HEK293 (cell line): ENCODE results near the gene TRMT13.
A peak's percentile ranks its signal among the peaks of the same experiment; 100 is the strongest.

Experiments
- CTCF ChIA-PET: fragments of 350-600 bp; formaldehyde crosslinking; extraction: SDS; loops from one replicate; lab custom pipeline; 2021; ENCODE audit warnings: antibody characterized with exemption; lab: Yijun Ruan, JAX
- POLR2A ChIA-PET: fragments of 300-600 bp; formaldehyde crosslinking; extraction: SDS; loops from one replicate; lab custom pipeline; 2020; ENCODE audit warnings: antibody characterized with exemption, inconsistent platforms; lab: Yijun Ruan, JAX
- H3K27ac ChIP-seq: fragments of 200-500 bp; sonication (Bioruptor generic); 2 replicates; pipeline ENCODE4 v1.5.1; 2014; ENCODE audit warnings: low read depth, low read length, control low read depth, inconsistent platforms; ENCODE audit errors: extremely low read depth
- H3K36me3 ChIP-seq, 2 experiments: fragments of 200-500 bp in 1 of 2; sonication (Bioruptor generic) in 1 of 2; 1 replicate in 1 of 2; 2 replicates in 1 of 2; pipeline ENCODE4 v1.5.1; 2014 to 2017; ENCODE audit warnings: inconsistent platforms in 2 of 2, low read length in 2 of 2; ENCODE audit not compliant: control insufficient read depth in 2 of 2, insufficient read depth in 1 of 2
- H3K4me1 ChIP-seq: fragments of 200-500 bp; sonication (Bioruptor generic); 2 replicates; pipeline ENCODE4 v1.5.1; 2014; ENCODE audit warnings: mild to moderate bottlenecking, low read length, inconsistent platforms; ENCODE audit not compliant: control insufficient read depth, insufficient read depth
- H3K4me3 ChIP-seq: 2 replicates; pipeline ENCODE4 v1.5.1; 2011; ENCODE audit warnings: low read depth, mild to moderate bottlenecking, control low read depth, low read length, moderate library complexity
- H3K9me3 ChIP-seq: fragments of 200-500 bp; sonication (Bioruptor generic); 2 replicates; pipeline ENCODE4 v1.5.1; 2014; ENCODE audit warnings: low read depth, low read length, inconsistent platforms; ENCODE audit not compliant: control insufficient read depth, insufficient read depth
- GLI4 ChIP-seq: fragments of 450-650 bp; formaldehyde crosslinking; IDR thresholded peaks from 2 replicates; pipeline ENCODE4 v1.5.1; 2016; ENCODE audit warnings: missing biosample characterization, missing genetic modification characterization
- HOXA7 ChIP-seq: sonication (generic); formaldehyde crosslinking; IDR thresholded peaks from 2 replicates; pipeline ENCODE4 v1.8.1; 2022; ENCODE audit warnings: missing genetic modification reagents, borderline replicate concordance
- HOXC10 ChIP-seq: sonication (generic); formaldehyde crosslinking; IDR thresholded peaks from 2 replicates; pipeline ENCODE4 v1.8.1; 2023; ENCODE audit warnings: mild to moderate bottlenecking, missing genetic modification reagents
- MZF1 ChIP-seq: fragments of 450-650 bp; formaldehyde crosslinking; IDR thresholded peaks from 2 replicates; pipeline ENCODE4 v1.5.1; 2017; ENCODE audit warnings: missing biosample characterization, missing genetic modification characterization, borderline replicate concordance
- SCRT1 ChIP-seq: fragments of 450-650 bp; formaldehyde crosslinking; IDR thresholded peaks from 2 replicates; pipeline ENCODE4 v1.5.1; 2016; ENCODE audit warnings: missing biosample characterization, missing genetic modification characterization, borderline replicate concordance
- SCRT2 ChIP-seq: fragments of 450-650 bp; formaldehyde crosslinking; IDR thresholded peaks from 2 replicates; pipeline ENCODE4 v1.5.1; 2016; ENCODE audit warnings: missing biosample characterization, missing genetic modification characterization
- ZNF155 ChIP-seq: fragments of 450-650 bp; formaldehyde crosslinking; IDR thresholded peaks from 2 replicates; pipeline ENCODE4 v1.5.1; 2016; ENCODE audit warnings: missing biosample characterization, missing genetic modification characterization
- ZNF223 ChIP-seq: fragments of 450-650 bp; formaldehyde crosslinking; IDR thresholded peaks from 2 replicates; pipeline ENCODE4 v1.5.1; 2016; ENCODE audit warnings: missing biosample characterization, missing genetic modification characterization
- ZNF501 ChIP-seq: fragments of 450-650 bp; formaldehyde crosslinking; IDR thresholded peaks from 2 replicates; pipeline ENCODE4 v1.5.1; 2016; ENCODE audit warnings: missing biosample characterization, missing genetic modification characterization
- ZNF658 ChIP-seq: fragments of 450-650 bp; formaldehyde crosslinking; IDR thresholded peaks from 2 replicates; pipeline ENCODE4; 2016; ENCODE audit warnings: missing biosample characterization, missing genetic modification characterization
- ZNF76 ChIP-seq: fragments of 450-650 bp; formaldehyde crosslinking; IDR thresholded peaks from 2 replicates; pipeline ENCODE4; 2016; ENCODE audit warnings: low read depth, missing biosample characterization, missing genetic modification characterization, borderline replicate concordance
- TF ChIP-seq, protein P1 (sequence below): fragments of 450-650 bp; formaldehyde crosslinking; IDR thresholded peaks from 2 replicates; pipeline ENCODE4 v1.5.1; 2017; ENCODE audit warnings: missing biosample characterization, missing genetic modification characterization
- TF ChIP-seq, protein P2 (sequence below): fragments of 450-650 bp; formaldehyde crosslinking; IDR thresholded peaks from 2 replicates; pipeline ENCODE4 v1.5.1; 2016; ENCODE audit warnings: missing biosample characterization, missing genetic modification characterization, borderline replicate concordance
- TF ChIP-seq, protein P3 (sequence below): fragments of 450-650 bp; formaldehyde crosslinking; IDR thresholded peaks from 2 replicates; pipeline ENCODE4 v1.5.1; 2016; ENCODE audit warnings: missing biosample characterization, missing genetic modification characterization

The TRMT13 gene

DNA sequence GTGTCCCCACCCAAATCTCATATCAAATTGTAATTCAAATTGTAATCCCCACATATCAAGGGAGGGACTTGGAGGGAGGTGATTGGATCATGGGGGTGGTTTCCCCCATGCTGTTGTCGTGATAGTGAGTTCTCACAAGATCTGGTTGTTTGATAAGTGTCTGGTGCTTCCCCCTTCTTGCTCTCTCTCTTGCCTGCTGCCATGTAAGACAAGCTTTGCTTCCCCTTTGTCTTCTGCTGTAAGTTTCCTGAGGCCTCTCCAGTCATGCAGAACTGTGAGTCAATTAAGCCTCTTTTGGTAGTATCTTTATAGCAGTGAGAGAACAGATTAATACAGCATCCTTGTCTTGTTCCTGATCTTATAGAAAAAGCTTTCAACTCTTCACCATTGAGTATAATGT is 51.6 kb downstream of the TRMT13 start:
- H3K36me3 ChIP-seq: no peaks in the 10 kb centered on the region
- H3K9me3 ChIP-seq: no peaks in the 10 kb centered on the region
- ChIA-PET POLR2A (no interaction called here), CTCF (interaction anchor here (0.5 kb wide), 1 partner anchor 167 kb away, joined by 3 read pairs; no protein-coding TSS in a partner anchor)
- no peak for TF ChIP-seq GLI4 (tag by site-specific recombination)
- TF ChIP-seq, protein P1, sequence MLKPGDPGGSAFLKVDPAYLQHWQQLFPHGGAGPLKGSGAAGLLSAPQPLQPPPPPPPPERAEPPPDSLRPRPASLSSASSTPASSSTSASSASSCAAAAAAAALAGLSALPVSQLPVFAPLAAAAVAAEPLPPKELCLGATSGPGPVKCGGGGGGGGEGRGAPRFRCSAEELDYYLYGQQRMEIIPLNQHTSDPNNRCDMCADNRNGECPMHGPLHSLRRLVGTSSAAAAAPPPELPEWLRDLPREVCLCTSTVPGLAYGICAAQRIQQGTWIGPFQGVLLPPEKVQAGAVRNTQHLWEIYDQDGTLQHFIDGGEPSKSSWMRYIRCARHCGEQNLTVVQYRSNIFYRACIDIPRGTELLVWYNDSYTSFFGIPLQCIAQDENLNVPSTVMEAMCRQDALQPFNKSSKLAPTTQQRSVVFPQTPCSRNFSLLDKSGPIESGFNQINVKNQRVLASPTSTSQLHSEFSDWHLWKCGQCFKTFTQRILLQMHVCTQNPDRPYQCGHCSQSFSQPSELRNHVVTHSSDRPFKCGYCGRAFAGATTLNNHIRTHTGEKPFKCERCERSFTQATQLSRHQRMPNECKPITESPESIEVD: no peak
- no peak for TF ChIP-seq ZNF76
- TF ChIP-seq HOXC10 (CRISPR knock-in tag): no peak
- TF ChIP-seq HOXA7 (CRISPR knock-in tag): no peak
- TF ChIP-seq ZNF658: no peak
- TF ChIP-seq, protein P2, sequence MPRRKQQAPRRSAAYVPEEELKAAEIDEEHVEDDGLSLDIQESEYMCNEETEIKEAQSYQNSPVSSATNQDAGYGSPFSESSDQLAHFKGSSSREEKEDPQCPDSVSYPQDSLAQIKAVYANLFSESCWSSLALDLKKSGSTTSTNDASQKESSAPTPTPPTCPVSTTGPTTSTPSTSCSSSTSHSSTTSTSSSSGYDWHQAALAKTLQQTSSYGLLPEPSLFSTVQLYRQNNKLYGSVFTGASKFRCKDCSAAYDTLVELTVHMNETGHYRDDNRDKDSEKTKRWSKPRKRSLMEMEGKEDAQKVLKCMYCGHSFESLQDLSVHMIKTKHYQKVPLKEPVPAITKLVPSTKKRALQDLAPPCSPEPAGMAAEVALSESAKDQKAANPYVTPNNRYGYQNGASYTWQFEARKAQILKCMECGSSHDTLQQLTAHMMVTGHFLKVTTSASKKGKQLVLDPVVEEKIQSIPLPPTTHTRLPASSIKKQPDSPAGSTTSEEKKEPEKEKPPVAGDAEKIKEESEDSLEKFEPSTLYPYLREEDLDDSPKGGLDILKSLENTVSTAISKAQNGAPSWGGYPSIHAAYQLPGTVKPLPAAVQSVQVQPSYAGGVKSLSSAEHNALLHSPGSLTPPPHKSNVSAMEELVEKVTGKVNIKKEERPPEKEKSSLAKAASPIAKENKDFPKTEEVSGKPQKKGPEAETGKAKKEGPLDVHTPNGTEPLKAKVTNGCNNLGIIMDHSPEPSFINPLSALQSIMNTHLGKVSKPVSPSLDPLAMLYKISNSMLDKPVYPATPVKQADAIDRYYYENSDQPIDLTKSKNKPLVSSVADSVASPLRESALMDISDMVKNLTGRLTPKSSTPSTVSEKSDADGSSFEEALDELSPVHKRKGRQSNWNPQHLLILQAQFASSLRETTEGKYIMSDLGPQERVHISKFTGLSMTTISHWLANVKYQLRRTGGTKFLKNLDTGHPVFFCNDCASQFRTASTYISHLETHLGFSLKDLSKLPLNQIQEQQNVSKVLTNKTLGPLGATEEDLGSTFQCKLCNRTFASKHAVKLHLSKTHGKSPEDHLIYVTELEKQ (tag by site-specific recombination): no peak
- no peak for TF ChIP-seq ZNF223
- TF ChIP-seq, protein P3, sequence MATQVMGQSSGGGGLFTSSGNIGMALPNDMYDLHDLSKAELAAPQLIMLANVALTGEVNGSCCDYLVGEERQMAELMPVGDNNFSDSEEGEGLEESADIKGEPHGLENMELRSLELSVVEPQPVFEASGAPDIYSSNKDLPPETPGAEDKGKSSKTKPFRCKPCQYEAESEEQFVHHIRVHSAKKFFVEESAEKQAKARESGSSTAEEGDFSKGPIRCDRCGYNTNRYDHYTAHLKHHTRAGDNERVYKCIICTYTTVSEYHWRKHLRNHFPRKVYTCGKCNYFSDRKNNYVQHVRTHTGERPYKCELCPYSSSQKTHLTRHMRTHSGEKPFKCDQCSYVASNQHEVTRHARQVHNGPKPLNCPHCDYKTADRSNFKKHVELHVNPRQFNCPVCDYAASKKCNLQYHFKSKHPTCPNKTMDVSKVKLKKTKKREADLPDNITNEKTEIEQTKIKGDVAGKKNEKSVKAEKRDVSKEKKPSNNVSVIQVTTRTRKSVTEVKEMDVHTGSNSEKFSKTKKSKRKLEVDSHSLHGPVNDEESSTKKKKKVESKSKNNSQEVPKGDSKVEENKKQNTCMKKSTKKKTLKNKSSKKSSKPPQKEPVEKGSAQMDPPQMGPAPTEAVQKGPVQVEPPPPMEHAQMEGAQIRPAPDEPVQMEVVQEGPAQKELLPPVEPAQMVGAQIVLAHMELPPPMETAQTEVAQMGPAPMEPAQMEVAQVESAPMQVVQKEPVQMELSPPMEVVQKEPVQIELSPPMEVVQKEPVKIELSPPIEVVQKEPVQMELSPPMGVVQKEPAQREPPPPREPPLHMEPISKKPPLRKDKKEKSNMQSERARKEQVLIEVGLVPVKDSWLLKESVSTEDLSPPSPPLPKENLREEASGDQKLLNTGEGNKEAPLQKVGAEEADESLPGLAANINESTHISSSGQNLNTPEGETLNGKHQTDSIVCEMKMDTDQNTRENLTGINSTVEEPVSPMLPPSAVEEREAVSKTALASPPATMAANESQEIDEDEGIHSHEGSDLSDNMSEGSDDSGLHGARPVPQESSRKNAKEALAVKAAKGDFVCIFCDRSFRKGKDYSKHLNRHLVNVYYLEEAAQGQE: no peak
- no peak for TF ChIP-seq ZNF155 (tag by site-specific recombination)
- TF ChIP-seq MZF1 (tag by site-specific recombination): no peak
- no peak overlapping the region for H3K27ac ChIP-seq
- H3K4me3 ChIP-seq: no peak overlapping the region
- H3K4me1 ChIP-seq: 0 out of 2 replicates have a peak, but pooled peaks cover 5% of the 10 kb centered on the region

DNA sequence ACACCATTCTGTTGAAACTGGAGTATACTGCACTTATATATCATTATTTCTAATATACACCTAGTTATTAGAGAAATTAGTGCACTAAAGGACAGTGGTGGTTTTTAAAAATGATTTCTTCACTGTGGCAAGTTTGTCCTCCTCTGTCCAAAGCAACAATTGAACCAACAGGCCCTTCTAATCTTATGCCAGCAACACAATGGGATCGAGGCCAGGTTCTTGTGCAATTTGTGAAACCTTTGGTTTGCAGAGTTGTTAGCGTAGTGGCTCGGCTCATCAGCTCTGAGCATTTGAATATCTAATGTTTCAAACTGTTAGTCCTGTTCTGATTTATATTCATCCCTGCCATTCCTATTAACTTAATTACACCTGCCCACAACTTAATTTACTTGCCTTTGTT is 54.9 kb downstream of the TRMT13 start:
- Histone ChIP-seq H3K27ac (no peak overlapping the region), H3K9me3 (no peaks in the 10 kb centered on the region), H3K36me3 (peaks cover 0 to 2% of the 10 kb centered on the region in 2 experiments; a peak in 1 of 3 replicates), H3K4me3 (no peak overlapping the region), H3K4me1 (0 out of 2 replicates have a peak, but pooled peaks cover 5% of the 10 kb centered on the region)
- peak; percentile 23; the same call in 1 of the 2 replicates for TF ChIP-seq SCRT1 (tag by site-specific recombination)
- TF ChIP-seq SCRT2: peak; percentile 60; the same call in 1 of the 2 replicates
- TF ChIP-seq ZNF501 (tag by site-specific recombination): no peak
- POLR2A ChIA-PET: no interaction called here
- CTCF ChIA-PET: no interaction called here
